ENCODE results near the gene ATP13A2.

ATP13A2 gene

GRCh38 chr1:17011439-17012307 is at the start of gene ATP13A2:
TSS of gene ATP13A2 (minus strand) at chr1:17011928. CDS start at chr1:17011738, 190 bp downstream.
- H3K4me3 ChIP-seq (ENCODE audit: low read length) = peak within 1 kb of the TSS; percentile 67
- TF ChIP-seq CTCF (conservative IDR thresholded peaks at IDR 0.05; ENCODE audit: low read length) = no peak
- peak; percentile 61 for DNase-seq (ENCODE audit: low read depth)

GRCh38 chr1:17061486-17061885 is 49.8 kb upstream of the ATP13A2 start:
- DNase-seq (ENCODE audit: low read depth) = no peak
- no peak for TF ChIP-seq CTCF (conservative IDR thresholded peaks at IDR 0.05; ENCODE audit: low read length)

GRCh38 chr1:17060306-17060749 is 48.6 kb upstream of the ATP13A2 start:
- TF ChIP-seq CTCF (conservative IDR thresholded peaks at IDR 0.05; ENCODE audit: low read length) = no peak
- DNase-seq (ENCODE audit: low read depth) = no peak
- H3K4me3 ChIP-seq (ENCODE audit: low read length) = no peak overlapping the region

More at GRCh38 chr1:17061486-17061885, 49.8 kb upstream of the ATP13A2 start:
- no peak overlapping the region for H3K4me3 ChIP-seq (ENCODE audit: low read length)

GRCh38 chr1:17059391-17060305 is 47.9 kb upstream of the ATP13A2 start:
- H3K4me3 ChIP-seq (ENCODE audit: low read length) = no peak overlapping the region
- peak; percentile 68 for DNase-seq (ENCODE audit: low read depth)

GRCh38 chr1:17056551-17056950 is 44.8 kb upstream of the ATP13A2 start:
- no peak for DNase-seq (ENCODE audit: low read depth)
- TF ChIP-seq CTCF (conservative IDR thresholded peaks at IDR 0.05; ENCODE audit: low read length) = no peak
- no peak overlapping the region for H3K4me3 ChIP-seq (ENCODE audit: low read length)

More at GRCh38 chr1:17059391-17060305, 47.9 kb upstream of the ATP13A2 start:
- peak; percentile 84 for TF ChIP-seq CTCF (conservative IDR thresholded peaks at IDR 0.05; ENCODE audit: low read length)

GRCh38 chr1:17055801-17056200 is 44.1 kb upstream of the ATP13A2 start:
- no peak for TF ChIP-seq CTCF (conservative IDR thresholded peaks at IDR 0.05; ENCODE audit: low read length)
- DNase-seq (ENCODE audit: low read depth) = no peak
- H3K4me3 ChIP-seq (ENCODE audit: low read length) = no peak overlapping the region
